Kidney (tissue), 14 donors: Measurements from ENCODE around the gene HNF1A. TPM values are rescaled to one million over a fixed set of nuclear protein-coding genes. Genes with fewer than 3 reads are reported as not detected.

Experiments used
- DNase-seq, 5 donors: peaks; one replicate each; pipeline ENCODE4 v3.0.0-alpha.2; 2013 to 2020
- FAIRE-seq: peaks from 2 replicates; lab custom pipeline; 2012; peaks lifted over from hg19 to GRCh38; lab: Jason Lieb, UNC
- H3K27ac ChIP-seq, 2 donors: one replicate each; pipeline ENCODE4 v1.7.0; 2013; ENCODE audit warnings: low read depth in 2 of 2, low read length in 2 of 2, inconsistent platforms in 1 of 2
- H3K27me3 ChIP-seq: one replicate; pipeline ENCODE4 v1.7.1; 2013; ENCODE audit warnings: low read length, inconsistent platforms; ENCODE audit not compliant: control insufficient read depth, insufficient read depth
- H3K36me3 ChIP-seq, 3 donors: one replicate each; pipeline versions ENCODE4 v1.7.0 to v1.7.1; 2013; ENCODE audit warnings: low read length in 3 of 3, control low read depth in 1 of 3, inconsistent platforms in 1 of 3; ENCODE audit not compliant: insufficient read depth in 3 of 3, control insufficient read depth in 2 of 3
- H3K4me1 ChIP-seq, 3 donors: one replicate each; pipeline versions ENCODE4 v1.7.0 to v1.7.1; 2013; ENCODE audit warnings: low read length in 3 of 3, inconsistent platforms in 1 of 3, low read depth in 1 of 3; ENCODE audit not compliant: control insufficient read depth in 2 of 3, insufficient read depth in 2 of 3
- H3K4me3 ChIP-seq, 3 donors: one replicate each; pipeline versions ENCODE4 v1.7.0 to v1.8.1; 2013; ENCODE audit warnings: low read length in 3 of 3, control low read depth in 1 of 3, inconsistent platforms in 1 of 3
- H3K9ac ChIP-seq, 3 donors: one replicate each; pipeline versions ENCODE4 v1.7.0 to v1.7.1; 2013; ENCODE audit warnings: low read length in 3 of 3, control low read depth in 1 of 3, inconsistent platforms in 1 of 3
- H3K9me3 ChIP-seq, 3 donors: one replicate each; pipeline versions ENCODE4 v1.7.0 to v1.7.1; 2013; ENCODE audit warnings: low read length in 3 of 3, control low read depth in 1 of 3, inconsistent platforms in 1 of 3; ENCODE audit not compliant: control insufficient read depth in 2 of 3, insufficient read depth in 1 of 3
- CTCF ChIP-seq: IDR thresholded peaks from 3 replicates; pipeline ENCODE4 v1.5.1; 2012; ENCODE audit warnings: mild to moderate bottlenecking, moderate library complexity, borderline replicate concordance; ENCODE audit not compliant: insufficient read depth; ENCODE audit errors: extremely low read depth
- intact Hi-C: fragments of 100-400 bp; cut with DNase I; formaldehyde crosslinking; loops from one replicate; pipeline ENCODE4 v1.11.1; 2022
- polyA plus RNA-seq: library from polyadenylated mRNA; stranded (reverse); fragments of 350-450 nt; fragmentation: Illumina TruSeq; extraction: RNeasy Lipid Tissue Mini Kit (QIAGEN cat#74804); gene quantifications from one replicate; pipeline ENCODE4 v1.2.3, GENCODE V29; 2014; ENCODE audit warnings: low read depth, low replicate concordance; ENCODE audit not compliant: insufficient read depth
- total RNA-seq: library from RNA; stranded (reverse); fragmentation: NEBNext Ultra II Directional; extraction: Animal tissue kit (Norgen Biotek cat#: 25700); gene quantifications from one replicate; pipeline ENCODE4 v1.2.1, GENCODE V29; 2021
- donor health status: control.
- donor health status: control.
- donor health status: control.
- donor health status: control.
- donor health status: control.
- donor health status: DM: yes; HTN: yes; CAD: no.
- donor health status: Normal renal cell carcinoma (clear cell type).

Gene HNF1A
- total and polyA plus RNA-seq, 2 donors from 2014 or later: 6.7 to 32.4 TPM

GRCh38 chr12:121025442-121026226 lies 47.3 kb downstream of the HNF1A start:
- no peak overlapping the region for H3K27ac ChIP-seq
- DNase-seq (peak in 1 of 5 donors; percentile 23), FAIRE-seq (no peak)
- no peaks in the 10 kb centered on the region for H3K9me3 ChIP-seq
- H3K9ac ChIP-seq: no peak overlapping the region
- no peak overlapping the region for H3K4me3 ChIP-seq
- TF ChIP-seq CTCF: no peak
- intact Hi-C loops: no loop called here
- H3K4me1 ChIP-seq: no peaks in the 10 kb centered on the region
- no peaks in the 10 kb centered on the region for H3K27me3 ChIP-seq
- H3K36me3 ChIP-seq: no peaks in the 10 kb centered on the region

GRCh38 chr12:121026274-121027045 lies 48.1 kb downstream of the HNF1A start:
- no peak for DNase-seq
- no peak for FAIRE-seq
- no peak overlapping the region for H3K27ac ChIP-seq
- H3K4me1 ChIP-seq: no peaks in the 10 kb centered on the region
- TF ChIP-seq CTCF: no peak
- no peaks in the 10 kb centered on the region for H3K9me3 ChIP-seq
- no peaks in the 10 kb centered on the region for H3K27me3 ChIP-seq
- no peak overlapping the region for H3K9ac ChIP-seq
- intact Hi-C loops: no loop called here
- H3K4me3 ChIP-seq: no peak overlapping the region
- no peaks in the 10 kb centered on the region for H3K36me3 ChIP-seq

GRCh38 chr12:121030576-121031212 lies 52.4 kb downstream of the HNF1A start:
- no peak overlapping the region for H3K9ac ChIP-seq
- H3K27ac ChIP-seq: no peak overlapping the region
- H3K27me3 ChIP-seq: no peaks in the 10 kb centered on the region
- DNase-seq: no peak
- no peaks in the 10 kb centered on the region for H3K9me3 ChIP-seq
- H3K4me1 ChIP-seq: no peaks in the 10 kb centered on the region
- no peak for TF ChIP-seq CTCF
- FAIRE-seq: no peak
- H3K36me3 ChIP-seq: no peaks in the 10 kb centered on the region
- H3K4me3 ChIP-seq: no peak overlapping the region
- intact Hi-C loops: no loop called here
